ENCODE data around the gene GRPEL1. TPM values are rescaled to one million over a fixed set of nuclear protein-coding genes. Genes with fewer than 3 reads are reported as not detected.
A peak's percentile ranks its signal among the peaks of the same experiment; 100 is the strongest.

GRPEL1 gene
- total and polyA plus RNA-seq, 4 donors = 9.8 to 98.1 (median 40.2) TPM

DNA sequence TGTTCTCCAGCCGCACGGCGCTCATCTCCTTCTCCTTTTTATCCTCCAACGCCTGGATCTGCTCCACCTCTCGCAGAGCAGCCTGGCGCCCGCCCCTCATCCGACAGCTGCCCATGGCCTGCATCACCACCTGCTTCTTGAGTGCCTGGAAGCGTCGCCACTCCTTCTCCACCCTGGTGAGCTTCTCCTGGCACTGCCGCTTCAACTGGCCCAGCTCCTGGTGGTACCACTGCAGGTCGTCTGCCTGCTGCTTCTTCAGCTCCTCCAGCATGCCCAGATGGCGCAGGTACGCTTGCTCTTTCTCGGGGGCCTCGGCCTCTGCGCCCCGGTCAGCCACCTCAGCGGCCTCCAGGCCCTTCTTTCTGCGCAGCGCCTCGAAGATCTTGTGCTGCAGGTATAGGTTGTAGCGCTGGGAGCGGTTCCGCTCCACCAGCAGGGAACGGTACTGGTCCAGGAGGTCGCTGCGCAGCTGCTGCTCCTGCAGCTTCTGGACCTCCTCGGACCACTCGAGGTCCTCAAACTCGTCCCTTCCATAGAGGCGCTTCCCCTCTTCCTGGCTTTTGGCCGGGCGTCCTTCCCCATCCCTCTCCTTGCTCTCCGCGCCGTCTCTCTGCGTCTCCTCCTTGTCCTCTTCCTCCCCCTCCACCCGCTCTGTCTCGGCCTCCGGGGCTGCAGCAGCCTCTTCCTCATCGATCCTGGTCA is 25.9 kb downstream of the GRPEL1 start:
- H3K4me3 ChIP-seq (ENCODE audit: low read depth in 1 of 3, low read length in 3 of 3) = peak overlapping the region; percentile 60 to 73 (median 66)
- H3K9ac ChIP-seq (ENCODE audit: low read depth in 1 of 2, low read length in 2 of 2) = peak overlapping the region in 1 of 2 donors; percentile 22
- 35% methylated on average over 42 of the region's 42 CpGs for WGBS
- H3K9me3 ChIP-seq (ENCODE audit: control insufficient read depth in 4 of 4, low read length in 3 of 4) = no peaks in the 10 kb centered on the region
- no peaks in the 10 kb centered on the region for H3K36me3 ChIP-seq (ENCODE audit: control insufficient read depth in 4 of 4, insufficient read depth in 3 of 4, low read depth in 1 of 4, low read length in 3 of 4)
- no peak for TF ChIP-seq SP1 (IDR thresholded peaks at IDR 0.05)
- TF ChIP-seq, protein P1, sequence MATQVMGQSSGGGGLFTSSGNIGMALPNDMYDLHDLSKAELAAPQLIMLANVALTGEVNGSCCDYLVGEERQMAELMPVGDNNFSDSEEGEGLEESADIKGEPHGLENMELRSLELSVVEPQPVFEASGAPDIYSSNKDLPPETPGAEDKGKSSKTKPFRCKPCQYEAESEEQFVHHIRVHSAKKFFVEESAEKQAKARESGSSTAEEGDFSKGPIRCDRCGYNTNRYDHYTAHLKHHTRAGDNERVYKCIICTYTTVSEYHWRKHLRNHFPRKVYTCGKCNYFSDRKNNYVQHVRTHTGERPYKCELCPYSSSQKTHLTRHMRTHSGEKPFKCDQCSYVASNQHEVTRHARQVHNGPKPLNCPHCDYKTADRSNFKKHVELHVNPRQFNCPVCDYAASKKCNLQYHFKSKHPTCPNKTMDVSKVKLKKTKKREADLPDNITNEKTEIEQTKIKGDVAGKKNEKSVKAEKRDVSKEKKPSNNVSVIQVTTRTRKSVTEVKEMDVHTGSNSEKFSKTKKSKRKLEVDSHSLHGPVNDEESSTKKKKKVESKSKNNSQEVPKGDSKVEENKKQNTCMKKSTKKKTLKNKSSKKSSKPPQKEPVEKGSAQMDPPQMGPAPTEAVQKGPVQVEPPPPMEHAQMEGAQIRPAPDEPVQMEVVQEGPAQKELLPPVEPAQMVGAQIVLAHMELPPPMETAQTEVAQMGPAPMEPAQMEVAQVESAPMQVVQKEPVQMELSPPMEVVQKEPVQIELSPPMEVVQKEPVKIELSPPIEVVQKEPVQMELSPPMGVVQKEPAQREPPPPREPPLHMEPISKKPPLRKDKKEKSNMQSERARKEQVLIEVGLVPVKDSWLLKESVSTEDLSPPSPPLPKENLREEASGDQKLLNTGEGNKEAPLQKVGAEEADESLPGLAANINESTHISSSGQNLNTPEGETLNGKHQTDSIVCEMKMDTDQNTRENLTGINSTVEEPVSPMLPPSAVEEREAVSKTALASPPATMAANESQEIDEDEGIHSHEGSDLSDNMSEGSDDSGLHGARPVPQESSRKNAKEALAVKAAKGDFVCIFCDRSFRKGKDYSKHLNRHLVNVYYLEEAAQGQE (IDR thresholded peaks at IDR 0.05) = no peak
- no peak for TF ChIP-seq GABPA (IDR thresholded peaks at IDR 0.05 in 1 of 2, conservative IDR thresholded peaks at IDR 0.05 in 1 of 2)
- TF ChIP-seq TAF1 (conservative IDR thresholded peaks at IDR 0.05) = no peak
- no peak for TF ChIP-seq RXRA (IDR thresholded peaks at IDR 0.05)
- no peak for TF ChIP-seq RAD21 (IDR thresholded peaks at IDR 0.05)
- TF ChIP-seq YY1 (IDR thresholded peaks at IDR 0.05) = no peak
- no peak for TF ChIP-seq EGR1 (IDR thresholded peaks at IDR 0.05; ENCODE audit: low read depth in 2 of 2)
- TF ChIP-seq, protein P2, sequence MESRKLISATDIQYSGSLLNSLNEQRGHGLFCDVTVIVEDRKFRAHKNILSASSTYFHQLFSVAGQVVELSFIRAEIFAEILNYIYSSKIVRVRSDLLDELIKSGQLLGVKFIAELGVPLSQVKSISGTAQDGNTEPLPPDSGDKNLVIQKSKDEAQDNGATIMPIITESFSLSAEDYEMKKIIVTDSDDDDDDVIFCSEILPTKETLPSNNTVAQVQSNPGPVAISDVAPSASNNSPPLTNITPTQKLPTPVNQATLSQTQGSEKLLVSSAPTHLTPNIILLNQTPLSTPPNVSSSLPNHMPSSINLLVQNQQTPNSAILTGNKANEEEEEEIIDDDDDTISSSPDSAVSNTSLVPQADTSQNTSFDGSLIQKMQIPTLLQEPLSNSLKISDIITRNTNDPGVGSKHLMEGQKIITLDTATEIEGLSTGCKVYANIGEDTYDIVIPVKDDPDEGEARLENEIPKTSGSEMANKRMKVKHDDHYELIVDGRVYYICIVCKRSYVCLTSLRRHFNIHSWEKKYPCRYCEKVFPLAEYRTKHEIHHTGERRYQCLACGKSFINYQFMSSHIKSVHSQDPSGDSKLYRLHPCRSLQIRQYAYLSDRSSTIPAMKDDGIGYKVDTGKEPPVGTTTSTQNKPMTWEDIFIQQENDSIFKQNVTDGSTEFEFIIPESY (IDR thresholded peaks at IDR 0.05) = no peak
- TF ChIP-seq, protein P3, sequence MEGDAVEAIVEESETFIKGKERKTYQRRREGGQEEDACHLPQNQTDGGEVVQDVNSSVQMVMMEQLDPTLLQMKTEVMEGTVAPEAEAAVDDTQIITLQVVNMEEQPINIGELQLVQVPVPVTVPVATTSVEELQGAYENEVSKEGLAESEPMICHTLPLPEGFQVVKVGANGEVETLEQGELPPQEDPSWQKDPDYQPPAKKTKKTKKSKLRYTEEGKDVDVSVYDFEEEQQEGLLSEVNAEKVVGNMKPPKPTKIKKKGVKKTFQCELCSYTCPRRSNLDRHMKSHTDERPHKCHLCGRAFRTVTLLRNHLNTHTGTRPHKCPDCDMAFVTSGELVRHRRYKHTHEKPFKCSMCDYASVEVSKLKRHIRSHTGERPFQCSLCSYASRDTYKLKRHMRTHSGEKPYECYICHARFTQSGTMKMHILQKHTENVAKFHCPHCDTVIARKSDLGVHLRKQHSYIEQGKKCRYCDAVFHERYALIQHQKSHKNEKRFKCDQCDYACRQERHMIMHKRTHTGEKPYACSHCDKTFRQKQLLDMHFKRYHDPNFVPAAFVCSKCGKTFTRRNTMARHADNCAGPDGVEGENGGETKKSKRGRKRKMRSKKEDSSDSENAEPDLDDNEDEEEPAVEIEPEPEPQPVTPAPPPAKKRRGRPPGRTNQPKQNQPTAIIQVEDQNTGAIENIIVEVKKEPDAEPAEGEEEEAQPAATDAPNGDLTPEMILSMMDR (IDR thresholded peaks at IDR 0.05; ENCODE audit: low read depth, low read length, missing input control) = no peak
- no peak for TF ChIP-seq HNF4A (conservative IDR thresholded peaks at IDR 0.05)
- TF ChIP-seq FOXA1 (IDR thresholded peaks at IDR 0.05) = no peak
- TF ChIP-seq HNF4G (IDR thresholded peaks at IDR 0.05) = no peak
- no peak for TF ChIP-seq NR2F2 (IDR thresholded peaks at IDR 0.05)
- no peak for TF ChIP-seq JUND (IDR thresholded peaks at IDR 0.05)
- H3K27me3 ChIP-seq (ENCODE audit: control insufficient read depth in 4 of 4, insufficient read depth in 4 of 4, low read length in 3 of 4) = no peaks in the 10 kb centered on the region
- H3K27ac ChIP-seq (ENCODE audit: low read depth in 1 of 2, low read length in 2 of 2) = peak overlapping the region in 1 of 2 donors; percentile 74
- H3K4me1 ChIP-seq (ENCODE audit: control insufficient read depth in 4 of 4, insufficient read depth in 4 of 4, low read length in 3 of 4) = peaks cover 12 to 43% (median 36%) of the 10 kb centered on the region in 4 donors
- DNase-seq (ENCODE audit: low spot score) = no peak

DNA sequence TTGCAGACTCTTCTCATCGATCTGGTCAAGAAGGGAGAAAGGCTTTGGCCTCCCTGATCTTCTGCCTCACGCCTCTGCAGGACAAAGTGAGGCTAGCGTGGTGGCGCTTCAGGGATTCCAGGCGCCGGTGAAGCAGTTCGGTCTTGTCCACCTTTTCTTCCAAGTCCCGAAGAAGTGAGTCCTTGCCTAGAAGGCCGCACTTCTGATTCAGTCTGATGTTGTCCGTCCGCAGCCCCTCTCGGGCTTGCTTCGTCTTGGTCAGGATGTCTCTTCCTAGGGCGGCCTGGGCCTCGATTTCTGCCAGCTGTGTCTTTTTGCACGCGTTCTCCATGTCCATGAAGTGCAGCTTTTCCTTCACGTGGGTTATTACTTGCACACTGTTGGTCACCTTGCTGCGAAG is 26.6 kb downstream of the GRPEL1 start:
- no peak overlapping the region for H3K4me3 ChIP-seq (ENCODE audit: low read depth in 1 of 3, low read length in 3 of 3)
- peaks cover 10 to 36% (median 30%) of the 10 kb centered on the region in 4 donors for H3K4me1 ChIP-seq (ENCODE audit: control insufficient read depth in 4 of 4, insufficient read depth in 4 of 4, low read length in 3 of 4)
- no peak overlapping the region for H3K9ac ChIP-seq (ENCODE audit: low read depth in 1 of 2, low read length in 2 of 2)
- H3K27me3 ChIP-seq (ENCODE audit: control insufficient read depth in 4 of 4, insufficient read depth in 4 of 4, low read length in 3 of 4) = no peaks in the 10 kb centered on the region
- H3K27ac ChIP-seq (ENCODE audit: low read depth in 1 of 2, low read length in 2 of 2) = no peak overlapping the region
- H3K36me3 ChIP-seq (ENCODE audit: control insufficient read depth in 4 of 4, insufficient read depth in 3 of 4, low read depth in 1 of 4, low read length in 3 of 4) = no peaks in the 10 kb centered on the region
- 95% methylated on average over 19 of the region's 19 CpGs for WGBS
- no peak for DNase-seq (ENCODE audit: low spot score)
- no peaks in the 10 kb centered on the region for H3K9me3 ChIP-seq (ENCODE audit: control insufficient read depth in 4 of 4, low read length in 3 of 4)
- no peak for TF ChIP-seq HNF4A (conservative IDR thresholded peaks at IDR 0.05)
- TF ChIP-seq, protein P4, sequence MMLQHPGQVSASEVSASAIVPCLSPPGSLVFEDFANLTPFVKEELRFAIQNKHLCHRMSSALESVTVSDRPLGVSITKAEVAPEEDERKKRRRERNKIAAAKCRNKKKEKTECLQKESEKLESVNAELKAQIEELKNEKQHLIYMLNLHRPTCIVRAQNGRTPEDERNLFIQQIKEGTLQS (IDR thresholded peaks at IDR 0.05) = no peak
- TF ChIP-seq, protein P1 (IDR thresholded peaks at IDR 0.05) = no peak
- no peak for TF ChIP-seq SP1 (IDR thresholded peaks at IDR 0.05)
- no peak for TF ChIP-seq FOXA2 (IDR thresholded peaks at IDR 0.05)
- TF ChIP-seq FOXA1 (IDR thresholded peaks at IDR 0.05) = no peak
- no peak for TF ChIP-seq RXRA (IDR thresholded peaks at IDR 0.05)
- TF ChIP-seq, protein P2 (IDR thresholded peaks at IDR 0.05) = no peak
- no peak for TF ChIP-seq TAF1 (conservative IDR thresholded peaks at IDR 0.05)
- no peak for TF ChIP-seq JUND (IDR thresholded peaks at IDR 0.05)
- TF ChIP-seq NR2F2 (IDR thresholded peaks at IDR 0.05) = no peak
- no peak for TF ChIP-seq GABPA (IDR thresholded peaks at IDR 0.05 in 1 of 2, conservative IDR thresholded peaks at IDR 0.05 in 1 of 2)
- TF ChIP-seq YY1 (IDR thresholded peaks at IDR 0.05) = no peak
